Spleen (tissue), 11 donors: Measurements from ENCODE around the gene NTN1. TPM values are rescaled to one million over a fixed set of nuclear protein-coding genes. Genes with fewer than 3 reads are reported as not detected.
A peak's percentile ranks its signal among the peaks of the same experiment; 100 is the strongest.

Source experiments
- DNase-seq: peaks from one replicate; pipeline ENCODE4 v3.0.0-alpha.2; 2020
- H3K27ac ChIP-seq, 8 donors: fragments of 200-600 bp; sonication (generic) in 7 of 8; 1 replicate in 4 of 8; 2 replicates in 4 of 8; pipeline versions ENCODE4 v1.5.0 to v1.8.0; 2016 to 2021; ENCODE audit warnings: inconsistent platforms in 4 of 8, mild to moderate bottlenecking in 4 of 8, moderate library complexity in 1 of 8
- H3K27me3 ChIP-seq, 7 donors: fragments of 200-600 bp; sonication (generic) in 6 of 7; replicated peaks in 1 of 7; 1 replicate in 4 of 7; 2 replicates in 3 of 7; pipeline versions ENCODE4 v1.5.0 to v1.8.0; 2016 to 2021; ENCODE audit warnings: inconsistent platforms in 3 of 7, mild to moderate bottlenecking in 1 of 7
- H3K36me3 ChIP-seq, 6 donors: fragments of 200-600 bp; sonication (generic) in 5 of 6; 1 replicate in 4 of 6; 2 replicates in 2 of 6; pipeline versions ENCODE4 v1.5.0 to v1.8.0; 2016 to 2021; ENCODE audit warnings: inconsistent platforms in 2 of 6
- H3K4me1 ChIP-seq, 6 donors: fragments of 200-600 bp; sonication (generic) in 5 of 6; 1 replicate in 3 of 6; 2 replicates in 3 of 6; pipeline versions ENCODE4 v1.5.0 to v1.8.0; 2016 to 2021; ENCODE audit warnings: inconsistent platforms in 3 of 6
- H3K4me3 ChIP-seq, 8 donors: fragments of 200-600 bp; sonication (generic) in 7 of 8; 1 replicate in 4 of 8; 2 replicates in 4 of 8; pipeline versions ENCODE4 v1.5.0 to v1.8.0; 2016 to 2021; ENCODE audit warnings: inconsistent platforms in 4 of 8, mild to moderate bottlenecking in 4 of 8, moderate library complexity in 2 of 8
- H3K9me3 ChIP-seq, 8 donors: fragments of 200-600 bp; sonication (generic) in 7 of 8; 1 replicate in 4 of 8; 2 replicates in 4 of 8; pipeline versions ENCODE4 v1.5.0 to v1.8.0; 2016 to 2021; ENCODE audit warnings: inconsistent platforms in 4 of 8
- POLR2A ChIP-seq, 3 donors: fragments of 450-650 bp; IDR thresholded peaks; one replicate each; pipeline ENCODE4 v1.5.1; 2017; ENCODE audit warnings: antibody characterized with exemption in 3 of 3, mild to moderate bottlenecking in 1 of 3
- POLR2AphosphoS5 ChIP-seq, 3 donors: sonication (generic); formaldehyde crosslinking; IDR thresholded peaks; one replicate each; pipeline ENCODE4 v1.5.1; 2017; ENCODE audit warnings: antibody characterized with exemption in 3 of 3
- whole genome bisulfite sequencing, 5 donors: extraction: QIAGEN DNeasy Blood & Tissue Kit in 3 of 5; methylation state at CpG; one replicate each; pipeline versions ENCODE4 v1.1.5 to v1.1.7; 2013 to 2018; 5-methylcytosine and 5-hydroxymethylcytosine counted together
- intact Hi-C: fragments of 100-400 bp; cut with DNase I; formaldehyde crosslinking; loops from one replicate; pipeline ENCODE4 v1.15.0; 2023; ENCODE audit warnings: low total_unique reads
- polyA plus RNA-seq, 3 donors: library from polyadenylated mRNA; stranded (reverse); fragments of 200-250 nt; gene quantifications; one replicate each; pipeline ENCODE4 v1.2.1, GENCODE V29; 2013
- total RNA-seq, 7 donors: library from RNA; depleted of rRNA in 3 of 7; stranded (reverse); fragments of >200 nt in 3 of 7; fragmentation: NEBNext Ultra II Directional in 4 of 7; extraction: Animal tissue kit (Norgen Biotek cat#: 25700) in 4 of 7; gene quantifications; one replicate each; pipeline versions ENCODE4 v1.1.0 to v1.2.1, GENCODE V29; 2016 to 2021
- TF ChIP-seq, protein P1 (sequence below), 11 experiments: fragments of 200-600 bp in 7 of 11; fragments of 450-650 bp in 4 of 11; sonication (generic) in 4 of 11; IDR thresholded peaks in 8 of 11; conservative IDR thresholded peaks in 3 of 11; 1 replicate in 7 of 11; 2 replicates in 4 of 11; pipeline versions ENCODE4 v1.4.0 to v1.8.0; 2016 to 2021; ENCODE audit warnings: antibody characterized with exemption in 11 of 11, inconsistent platforms in 4 of 11, mild to moderate bottlenecking in 1 of 11
- donor health status: healthy with polysubstance abuse.
- donor health status: DM: no; HTN: no; CAD: no; lungs with moderate emphysema.
- donor health status: DM: no; HTN: no; CAD: no.
- donor health status: Bipolar disorder and iron deficiency.
- donor health status: healthy.
- donor health status: DM: no; HTN: no; CAD: no.
- donor health status: DM: yes; HTN: yes; CAD: no.

The NTN1 gene
- total and polyA plus RNA-seq, 10 donors = 0.07 to 0.43 (median 0.23) TPM; not detected in 2

DNA sequence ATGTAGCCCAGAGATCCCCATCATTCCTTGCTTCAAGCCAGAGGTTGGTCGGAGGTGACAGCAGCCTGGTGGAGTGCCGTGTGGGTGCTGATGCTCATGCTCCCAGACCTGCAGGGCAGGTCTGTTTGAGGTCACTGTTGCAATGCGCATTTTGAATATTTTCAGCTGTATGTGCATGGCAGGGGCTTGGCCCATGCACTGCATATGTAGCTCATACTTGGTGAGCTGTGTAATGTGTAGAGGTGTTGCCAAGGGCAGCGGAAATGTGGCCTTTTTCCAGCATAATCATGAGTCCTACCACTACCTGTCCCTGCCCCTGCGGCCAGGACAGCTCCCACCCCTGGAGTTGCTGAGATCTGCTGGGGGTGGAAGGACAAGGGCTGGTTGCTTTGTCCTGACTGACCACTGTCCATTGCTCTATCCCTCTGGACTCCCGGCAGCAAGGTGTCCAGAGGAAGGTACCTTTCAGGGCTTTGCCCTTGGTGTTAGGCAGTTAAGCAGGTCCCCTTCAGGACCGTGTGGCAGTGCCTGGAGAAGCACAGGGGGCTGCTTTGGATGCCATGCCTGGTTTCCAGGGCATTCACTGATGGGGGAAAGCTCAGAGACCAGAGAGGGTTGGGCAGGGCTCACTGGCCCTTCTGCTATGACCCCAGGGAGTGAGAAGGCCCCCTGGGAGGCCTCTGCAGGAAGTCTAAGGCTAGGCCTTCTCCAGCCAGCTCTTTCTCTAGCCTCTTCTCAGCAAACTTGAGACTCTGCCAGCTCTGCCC, 215.2 kb downstream of the NTN1 start:
- WGBS, 5 donors = 79 to 95% (median 90%) methylated on average over 7 of the region's 7 CpGs
- peak; percentile 57 for DNase-seq
- peaks cover 0 to 54% (median 20%) of the 10 kb centered on the region in 7 donors for H3K27me3 ChIP-seq
- H3K4me3 ChIP-seq = no peak overlapping the region
- peaks cover 5 to 27% (median 21%) of the 10 kb centered on the region in 6 donors for H3K4me1 ChIP-seq
- intact Hi-C loops = no loop called here
- TF ChIP-seq, protein P1, sequence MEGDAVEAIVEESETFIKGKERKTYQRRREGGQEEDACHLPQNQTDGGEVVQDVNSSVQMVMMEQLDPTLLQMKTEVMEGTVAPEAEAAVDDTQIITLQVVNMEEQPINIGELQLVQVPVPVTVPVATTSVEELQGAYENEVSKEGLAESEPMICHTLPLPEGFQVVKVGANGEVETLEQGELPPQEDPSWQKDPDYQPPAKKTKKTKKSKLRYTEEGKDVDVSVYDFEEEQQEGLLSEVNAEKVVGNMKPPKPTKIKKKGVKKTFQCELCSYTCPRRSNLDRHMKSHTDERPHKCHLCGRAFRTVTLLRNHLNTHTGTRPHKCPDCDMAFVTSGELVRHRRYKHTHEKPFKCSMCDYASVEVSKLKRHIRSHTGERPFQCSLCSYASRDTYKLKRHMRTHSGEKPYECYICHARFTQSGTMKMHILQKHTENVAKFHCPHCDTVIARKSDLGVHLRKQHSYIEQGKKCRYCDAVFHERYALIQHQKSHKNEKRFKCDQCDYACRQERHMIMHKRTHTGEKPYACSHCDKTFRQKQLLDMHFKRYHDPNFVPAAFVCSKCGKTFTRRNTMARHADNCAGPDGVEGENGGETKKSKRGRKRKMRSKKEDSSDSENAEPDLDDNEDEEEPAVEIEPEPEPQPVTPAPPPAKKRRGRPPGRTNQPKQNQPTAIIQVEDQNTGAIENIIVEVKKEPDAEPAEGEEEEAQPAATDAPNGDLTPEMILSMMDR (IDR thresholded peaks at IDR 0.05 in 8 of 11, conservative IDR thresholded peaks at IDR 0.05 in 3 of 11) = no peak
- TF ChIP-seq POLR2AphosphoS5 (IDR thresholded peaks at IDR 0.05) = no peak
- TF ChIP-seq POLR2A (IDR thresholded peaks at IDR 0.05) = no peak
- no peaks in the 10 kb centered on the region for H3K36me3 ChIP-seq
- H3K27ac ChIP-seq = no peak overlapping the region
- no peaks in the 10 kb centered on the region for H3K9me3 ChIP-seq

GRCh38 chr17:9237053-9237410, 215.7 kb downstream of the NTN1 start:
- Histone ChIP-seq H3K36me3 (no peaks in the 10 kb centered on the region), H3K27me3 (peaks cover 0 to 48% (median 20%) of the 10 kb centered on the region in 7 donors), H3K27ac (no peak overlapping the region), H3K4me3 (no peak overlapping the region), H3K4me1 (peaks cover 5 to 29% (median 21%) of the 10 kb centered on the region in 6 donors), H3K9me3 (no peaks in the 10 kb centered on the region)
- intact Hi-C loops = no loop called here
- DNase-seq = no peak
- TF ChIP-seq, protein P1 (IDR thresholded peaks at IDR 0.05 in 8 of 11, conservative IDR thresholded peaks at IDR 0.05 in 3 of 11) = no peak
- no peak for TF ChIP-seq POLR2A (IDR thresholded peaks at IDR 0.05)
- TF ChIP-seq POLR2AphosphoS5 (IDR thresholded peaks at IDR 0.05) = no peak
- 78 to 94% (median 88%) methylated on average over 3 of the region's 3 CpGs for WGBS, 5 donors

DNA sequence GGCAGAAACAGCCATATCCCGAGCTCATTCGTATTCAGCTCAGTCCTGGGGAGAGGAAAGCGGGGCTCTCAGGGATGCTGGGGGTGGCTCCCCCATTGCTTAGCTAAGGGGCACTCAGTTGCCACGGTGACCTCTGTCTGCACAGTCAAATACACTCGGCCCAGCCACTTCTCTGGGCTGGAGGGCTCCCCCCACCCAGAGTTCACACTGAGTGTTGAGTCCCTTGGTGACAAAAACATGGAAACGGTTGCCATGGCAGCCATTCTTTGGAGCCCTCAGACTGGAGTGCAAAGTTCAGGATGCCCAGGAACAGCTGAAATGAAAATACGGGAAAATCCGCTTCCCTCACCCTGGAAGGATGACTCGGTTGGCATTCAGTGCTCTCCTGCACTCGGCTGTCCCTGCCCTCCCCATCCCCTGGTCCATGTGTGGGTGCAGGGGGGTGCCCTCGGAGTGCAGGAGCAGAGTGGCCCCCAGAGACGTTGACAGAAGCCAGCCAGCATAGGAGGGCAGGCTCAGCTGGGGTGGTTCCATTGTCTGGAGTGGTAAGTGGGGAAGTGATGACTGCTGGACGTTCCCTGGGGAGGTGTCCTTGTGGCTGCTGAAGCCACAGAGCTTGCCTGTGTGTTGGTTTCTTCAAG, 216.5 kb downstream of the NTN1 start:
- no peak overlapping the region for H3K4me3 ChIP-seq
- peaks cover 5 to 29% (median 21%) of the 10 kb centered on the region in 6 donors for H3K4me1 ChIP-seq
- no peak overlapping the region for H3K27ac ChIP-seq
- no peaks in the 10 kb centered on the region for H3K36me3 ChIP-seq
- TF ChIP-seq, protein P1 (IDR thresholded peaks at IDR 0.05 in 8 of 11, conservative IDR thresholded peaks at IDR 0.05 in 3 of 11) = no peak
- no peak for TF ChIP-seq POLR2AphosphoS5 (IDR thresholded peaks at IDR 0.05)
- TF ChIP-seq POLR2A (IDR thresholded peaks at IDR 0.05) = no peak
- intact Hi-C loops = no loop called here
- WGBS, 5 donors = 85 to 92% (median 88%) methylated on average over 12 to 13 of the region's 13 CpGs
- no peaks in the 10 kb centered on the region for H3K9me3 ChIP-seq
- H3K27me3 ChIP-seq = peaks cover 0 to 41% (median 13%) of the 10 kb centered on the region in 7 donors
- DNase-seq = peak; percentile 63
